ENCODE measurements around the gene SLC10A6.
"Not testable (repeated sequence)": the region's sequence is repeated elsewhere in the genome, so short reads cannot be mapped to it uniquely, and the experiment has no call there.

Gene SLC10A6, protein sequence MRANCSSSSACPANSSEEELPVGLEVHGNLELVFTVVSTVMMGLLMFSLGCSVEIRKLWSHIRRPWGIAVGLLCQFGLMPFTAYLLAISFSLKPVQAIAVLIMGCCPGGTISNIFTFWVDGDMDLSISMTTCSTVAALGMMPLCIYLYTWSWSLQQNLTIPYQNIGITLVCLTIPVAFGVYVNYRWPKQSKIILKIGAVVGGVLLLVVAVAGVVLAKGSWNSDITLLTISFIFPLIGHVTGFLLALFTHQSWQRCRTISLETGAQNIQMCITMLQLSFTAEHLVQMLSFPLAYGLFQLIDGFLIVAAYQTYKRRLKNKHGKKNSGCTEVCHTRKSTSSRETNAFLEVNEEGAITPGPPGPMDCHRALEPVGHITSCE

DNA sequence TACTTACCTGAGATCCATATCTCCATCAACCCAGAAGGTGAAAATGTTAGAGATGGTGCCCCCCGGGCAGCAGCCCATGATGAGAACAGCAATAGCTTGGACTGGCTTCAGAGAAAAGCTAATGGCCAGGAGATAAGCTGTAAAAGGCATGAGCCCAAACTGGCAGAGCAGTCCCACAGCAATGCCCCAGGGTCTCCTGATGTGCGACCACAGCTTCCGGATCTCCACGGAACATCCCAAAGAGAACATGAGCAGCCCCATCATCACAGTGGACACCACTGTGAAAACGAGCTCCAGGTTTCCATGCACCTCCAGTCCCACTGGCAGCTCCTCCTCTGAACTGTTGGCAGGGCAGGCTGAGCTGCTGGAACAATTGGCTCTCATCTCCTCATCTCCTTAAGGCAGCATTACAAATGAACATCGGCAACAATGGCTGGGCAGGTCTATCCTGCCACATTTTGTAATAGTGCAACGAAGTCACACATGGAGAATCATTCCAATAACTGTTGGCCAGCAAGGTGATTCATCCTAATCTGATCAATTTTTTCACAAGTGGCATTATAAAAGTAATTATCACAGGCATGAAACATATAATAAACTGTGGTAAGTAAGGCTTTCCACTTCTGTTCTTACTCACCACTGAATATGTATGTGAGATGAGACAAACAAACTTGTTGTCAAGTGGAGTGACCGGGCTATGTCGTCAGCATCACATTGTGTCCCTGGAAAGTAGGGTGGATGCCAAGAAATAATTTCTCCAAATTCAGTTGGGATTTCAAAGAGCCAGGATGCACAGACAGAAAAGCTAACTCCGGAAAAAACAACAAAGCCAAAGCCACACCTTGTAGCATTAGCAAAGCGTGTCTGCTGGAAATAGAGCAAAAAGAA lies at the start of gene SLC10A6:
SLC10A6 (minus strand) TSS at position 653 of the 888 bp plus-strand sequence; CDS start at position 384, 269 bp downstream.
- DNase-seq (ENCODE audit: low read depth in 2 of 2): no peak

DNA sequence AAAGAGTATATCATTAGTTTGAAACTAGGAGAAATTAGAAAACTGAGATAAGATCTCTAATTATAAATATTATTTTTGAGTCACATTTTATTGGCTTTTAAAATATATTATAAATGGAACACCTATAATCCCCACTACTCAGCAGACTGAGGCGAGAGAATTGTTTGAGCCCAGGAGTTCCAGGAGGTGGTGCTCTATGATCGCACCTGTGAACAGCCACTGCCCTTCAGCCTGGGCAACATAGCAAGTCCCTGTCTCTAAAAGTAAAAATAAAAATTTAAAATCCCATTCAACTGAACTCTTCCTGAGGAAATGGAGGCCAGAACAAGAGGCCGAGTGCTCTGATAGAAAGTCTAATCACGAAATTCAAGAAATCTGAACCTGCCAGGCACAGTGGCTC lies 49.4 kb upstream of the SLC10A6 start:
- DNase-seq (ENCODE audit: low read depth in 2 of 2): no peak

DNA sequence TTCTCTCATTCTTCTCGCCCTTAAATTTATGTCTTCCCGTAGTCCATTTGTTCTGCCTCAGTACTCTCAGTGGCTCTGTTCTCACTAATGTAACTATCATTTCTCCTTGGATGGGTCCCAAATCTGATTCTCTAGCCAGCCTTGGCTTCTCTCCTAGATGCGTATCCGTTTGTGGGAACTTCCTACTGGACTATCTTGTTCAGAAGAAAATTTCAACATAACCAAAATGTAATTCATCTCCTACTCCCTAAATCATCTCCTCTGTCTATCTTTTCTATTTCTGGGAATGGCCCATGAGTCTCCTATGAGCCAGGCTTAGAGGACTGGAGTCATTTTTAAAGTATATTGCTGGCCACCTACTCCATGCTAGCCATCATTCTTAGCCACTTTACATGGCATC lies 47.4 kb upstream of the SLC10A6 start:
- DNase-seq (ENCODE audit: low read depth in 2 of 2): no peak

DNA sequence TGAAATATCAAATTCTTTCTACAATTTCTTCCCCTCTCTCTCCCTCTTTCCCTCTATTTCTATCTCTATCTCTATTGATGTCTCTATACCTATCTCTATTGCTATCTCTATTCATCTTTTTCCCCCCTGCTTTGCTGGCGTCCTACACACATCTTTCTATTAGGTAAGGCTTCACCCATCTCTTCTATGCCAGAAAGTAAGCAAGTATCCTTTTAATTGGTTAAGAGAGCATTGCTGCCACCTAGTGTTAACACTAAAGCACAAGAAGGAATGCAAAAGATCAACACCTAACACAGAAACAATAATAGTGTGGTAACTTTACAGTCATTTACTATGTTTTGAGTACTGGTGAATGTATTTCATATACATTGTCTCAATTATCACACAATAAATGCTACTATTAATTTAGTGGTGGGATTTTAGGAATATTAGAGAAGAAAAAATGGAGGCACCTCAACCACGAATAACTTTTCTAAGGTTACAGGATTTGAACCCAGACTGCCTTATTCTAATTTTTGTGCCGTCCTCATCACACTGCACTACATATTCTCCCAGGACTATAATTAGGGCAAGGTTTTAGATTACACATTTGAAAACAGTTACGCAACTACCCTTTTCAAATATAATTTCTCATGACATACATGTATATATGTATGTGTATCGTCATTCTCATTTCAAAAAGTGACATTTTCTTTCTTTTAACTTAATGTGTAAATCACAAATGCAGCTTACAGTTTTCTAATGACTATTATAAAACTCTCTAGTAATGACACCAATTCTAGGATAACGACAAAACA lies 46.7 kb upstream of the SLC10A6 start:
- no peak for DNase-seq (ENCODE audit: low read depth in 2 of 2)

DNA sequence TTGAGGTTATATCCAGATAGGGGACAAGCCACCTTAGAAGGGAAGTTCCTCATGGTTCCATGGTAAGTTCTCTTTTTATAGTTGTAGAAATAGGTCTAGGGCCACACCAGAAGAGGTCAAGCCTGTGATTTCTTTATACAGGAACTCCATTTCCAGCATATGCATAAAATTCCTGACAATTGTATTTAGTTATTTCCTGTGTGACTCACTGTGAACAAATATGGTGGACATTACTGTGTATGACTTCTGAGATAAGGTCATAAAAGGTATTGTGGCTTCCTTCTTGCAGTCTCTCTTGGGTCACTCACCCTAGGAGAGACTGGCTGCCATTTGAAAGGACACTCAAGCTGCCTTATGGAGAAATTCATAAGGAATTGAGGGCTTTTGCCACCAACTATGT lies 45.3 kb upstream of the SLC10A6 start:
- DNase-seq (ENCODE audit: low read depth in 2 of 2): no peak

DNA sequence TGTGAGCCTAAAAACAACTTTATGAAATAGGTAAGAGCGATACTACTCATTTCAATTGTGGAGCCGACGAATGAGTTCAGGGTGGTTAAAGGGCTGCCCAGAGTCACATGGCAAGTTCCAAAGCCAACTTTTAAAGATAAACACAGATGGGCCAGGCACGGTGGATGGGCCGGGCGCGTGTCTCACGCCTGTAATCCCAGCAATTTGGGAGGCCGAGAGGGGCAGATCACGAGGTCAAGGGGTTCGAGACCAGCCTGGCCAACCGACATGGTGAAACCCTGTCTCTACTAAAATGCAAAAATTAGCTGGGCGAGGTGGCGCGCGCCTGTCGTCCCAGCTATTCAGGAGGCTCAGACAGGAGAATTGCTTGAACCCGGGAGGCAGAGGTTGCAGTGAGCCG lies 44.0 kb upstream of the SLC10A6 start:
- DNase-seq (ENCODE audit: low read depth in 2 of 2): no peak

DNA sequence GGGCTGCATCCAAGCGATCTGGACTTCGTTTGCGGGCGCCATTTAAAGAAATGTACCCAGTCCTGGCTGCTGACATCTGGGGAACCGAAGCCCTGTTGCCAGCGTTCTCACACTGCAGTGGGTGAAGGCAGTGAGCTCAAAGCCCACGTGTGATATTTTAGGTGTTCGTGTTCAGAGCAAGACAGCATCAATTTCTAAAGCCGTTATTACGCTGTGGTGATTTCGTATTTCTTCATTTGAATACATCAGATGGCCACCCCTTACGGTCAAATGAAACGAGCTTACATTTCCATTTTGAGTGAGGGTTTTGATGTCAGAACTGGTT lies 43.4 kb upstream of the SLC10A6 start:
- no peak for DNase-seq (ENCODE audit: low read depth in 2 of 2)

DNA sequence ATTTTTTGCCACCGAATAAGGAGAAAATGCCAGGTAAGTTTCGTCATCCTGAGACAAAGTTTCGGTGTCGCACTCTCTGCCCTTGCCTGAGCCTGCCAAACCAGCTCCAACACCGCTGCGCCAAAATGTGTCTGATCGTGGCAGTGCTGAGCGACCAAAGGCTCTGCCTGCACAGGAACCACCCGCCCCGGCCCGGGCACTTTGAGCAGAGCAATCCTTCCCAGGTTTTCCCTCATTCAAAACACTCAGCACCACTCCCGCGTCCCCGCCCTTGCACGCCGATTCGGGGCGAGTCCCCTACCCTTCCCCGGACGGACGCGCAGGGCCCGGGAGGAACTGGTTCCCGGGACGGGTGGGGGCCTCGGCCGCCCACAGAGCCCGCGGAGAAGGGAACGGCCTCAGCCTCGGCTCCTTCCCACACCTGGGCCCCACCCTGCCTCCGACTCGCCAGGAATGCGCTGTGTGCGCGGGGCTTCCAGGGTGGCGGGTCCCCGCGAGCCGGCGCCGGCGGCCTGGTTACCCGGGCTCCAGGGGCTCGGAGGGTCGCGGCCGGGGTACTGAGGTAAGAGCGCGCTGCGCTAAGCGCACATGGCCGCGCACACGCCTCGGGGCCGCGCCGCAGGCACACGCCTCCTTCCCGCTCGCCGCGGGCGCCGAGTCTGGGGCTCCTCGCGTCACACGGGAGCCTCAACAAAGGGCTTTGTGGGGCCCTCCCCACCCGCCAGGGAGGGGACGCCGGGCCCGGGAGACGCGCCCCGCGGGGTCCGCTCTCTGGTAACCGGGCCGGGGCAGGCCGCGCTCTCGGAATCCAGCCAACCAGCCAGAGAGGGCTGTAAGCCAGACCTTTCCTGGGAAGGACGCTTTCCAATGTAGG lies 42.8 kb upstream of the SLC10A6 start, which contains the start of gene C4orf36:
C4orf36 (minus strand) TSS at position 661 of the 874 bp plus-strand sequence. CDS start 902 bp downstream, outside the sequence.
- DNase-seq (ENCODE audit: low read depth in 2 of 2): peak in 1 of 2 donors; percentile 6

DNA sequence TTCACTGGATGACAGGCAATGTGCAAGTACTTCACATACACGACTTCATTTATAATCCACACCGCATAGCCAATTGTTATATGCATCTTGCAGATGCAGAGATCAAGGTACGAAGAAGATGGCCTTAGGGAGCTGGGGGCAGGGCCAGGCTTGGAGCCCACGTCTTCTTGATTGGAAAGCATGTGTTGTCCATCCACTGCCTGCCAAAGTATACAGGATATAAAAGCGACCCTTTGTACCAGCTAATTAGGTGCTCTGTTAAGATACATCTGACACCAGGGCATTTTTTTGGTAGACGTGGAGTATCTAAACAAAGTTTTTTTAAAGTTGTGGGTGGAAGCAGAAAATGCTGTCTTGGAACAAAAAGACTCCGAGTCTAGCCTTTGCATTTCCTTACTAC lies 41.6 kb upstream of the SLC10A6 start:
- no peak for DNase-seq (ENCODE audit: low read depth in 2 of 2)

DNA sequence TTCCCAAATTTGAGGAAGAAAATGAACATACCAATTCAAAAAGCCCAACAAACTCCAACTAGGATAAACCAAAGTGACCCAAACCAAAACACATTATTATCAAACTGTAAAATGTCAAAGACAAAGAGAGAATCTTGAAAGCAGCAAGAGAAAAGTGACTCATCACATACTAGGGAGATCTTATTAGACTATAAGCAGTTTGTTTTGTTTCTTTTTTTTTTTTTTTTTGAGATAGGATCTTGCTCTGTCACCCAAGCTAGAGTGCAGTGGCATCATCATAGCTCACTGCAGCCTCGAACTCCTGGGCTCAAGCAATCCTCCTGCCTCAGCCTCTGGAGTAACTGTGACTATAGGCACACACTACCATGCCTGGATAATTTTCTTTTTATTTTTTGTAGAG lies 30.5 kb upstream of the SLC10A6 start:
- no peak for DNase-seq (ENCODE audit: low read depth in 2 of 2)

DNA sequence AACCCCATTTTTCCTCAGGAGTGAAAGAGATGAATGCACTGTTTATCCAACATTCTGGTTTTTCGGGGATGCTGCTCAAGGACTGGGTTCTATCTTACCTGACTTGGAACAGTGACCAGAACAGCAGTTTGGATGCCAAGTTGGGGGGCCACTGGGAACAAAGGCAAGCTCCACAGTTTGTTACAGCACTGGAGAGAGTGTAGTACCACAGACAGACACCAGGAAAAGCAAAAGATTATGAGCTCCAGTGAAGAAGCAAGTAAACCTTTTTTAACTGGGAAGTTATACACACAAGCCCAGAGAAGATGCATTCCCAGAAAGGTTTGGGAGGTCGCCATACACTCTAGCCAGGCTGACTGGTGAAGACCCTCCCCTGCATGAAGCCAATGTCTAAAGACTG lies 29.5 kb upstream of the SLC10A6 start:
- no peak for DNase-seq (ENCODE audit: low read depth in 2 of 2)

DNA sequence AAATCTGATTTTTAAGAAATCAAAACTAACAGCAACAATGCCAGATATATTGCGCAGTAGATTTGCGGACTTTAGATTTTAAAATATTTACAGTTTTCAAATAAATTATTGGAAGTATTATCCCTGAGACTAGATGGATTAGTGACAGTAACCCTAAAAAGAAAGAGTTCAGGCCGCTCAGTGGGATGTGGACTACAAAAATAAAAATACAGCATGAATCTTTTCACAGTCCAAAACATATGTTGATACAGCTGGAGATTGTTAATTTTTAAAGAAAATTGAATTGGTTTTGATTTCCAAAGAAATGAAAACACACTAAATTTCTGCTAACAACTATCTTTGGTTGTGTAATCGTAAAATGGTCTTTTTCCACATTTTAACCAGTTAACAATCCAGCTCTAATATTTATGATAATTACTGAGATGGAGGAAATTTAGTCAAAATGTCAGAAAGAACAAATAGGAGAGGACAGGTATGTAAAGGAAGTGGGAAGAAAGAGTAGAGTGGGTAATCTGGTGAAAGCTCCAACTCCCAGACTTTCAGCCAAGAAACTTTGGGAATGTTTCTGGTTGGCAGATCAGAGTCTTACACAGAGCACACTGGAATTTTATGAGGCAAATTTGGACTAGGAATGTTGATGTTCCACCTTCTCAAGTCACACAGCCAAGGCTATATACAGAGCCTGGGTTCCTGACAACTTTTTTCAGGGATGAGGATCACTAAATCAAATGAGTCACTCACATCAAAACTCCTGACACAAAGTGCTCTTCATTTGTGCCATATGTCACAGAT lies 27.9 kb upstream of the SLC10A6 start:
- DNase-seq (ENCODE audit: low read depth in 2 of 2): no peak

DNA sequence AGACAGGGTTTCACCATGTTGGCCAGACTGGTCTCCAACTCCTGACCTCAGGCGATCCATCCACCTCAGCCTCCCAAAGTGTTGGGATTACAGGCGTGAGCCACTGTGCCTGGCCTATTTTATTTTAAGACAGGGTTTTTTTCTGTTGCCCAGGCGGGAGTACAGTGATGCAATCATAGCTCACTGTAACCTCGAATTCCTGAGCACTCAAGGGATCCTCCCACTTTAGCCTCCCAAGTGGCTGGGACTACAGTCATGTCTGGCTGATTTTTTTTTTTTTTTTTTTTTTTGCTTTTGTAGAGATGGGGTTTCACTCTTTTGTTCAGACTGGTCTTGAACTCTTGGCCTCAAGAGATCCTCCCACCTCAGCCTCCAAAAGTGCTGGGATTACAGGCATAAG lies 26.3 kb upstream of the SLC10A6 start:
- not testable (repeated sequence) for DNase-seq (ENCODE audit: low read depth in 2 of 2)

DNA sequence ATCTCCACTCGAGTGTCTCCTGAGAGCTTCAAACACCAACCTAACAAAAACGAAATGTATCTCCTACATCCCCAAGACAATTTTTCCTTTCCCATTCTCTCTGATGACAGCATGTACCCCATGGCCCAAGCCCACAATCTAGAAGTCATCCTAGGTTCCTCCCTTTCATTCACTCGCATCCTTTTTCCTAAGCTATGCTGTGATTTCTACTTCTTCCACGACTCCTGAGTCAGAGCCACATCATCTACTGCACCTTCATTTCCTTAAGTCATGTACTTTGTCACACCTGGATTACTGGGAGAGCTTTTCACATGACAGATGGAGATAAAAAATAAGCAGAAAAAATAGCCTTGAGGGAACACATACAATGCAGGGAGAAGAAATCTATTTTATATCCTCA lies 23.0 kb upstream of the SLC10A6 start:
- DNase-seq (ENCODE audit: low read depth in 2 of 2): no peak

DNA sequence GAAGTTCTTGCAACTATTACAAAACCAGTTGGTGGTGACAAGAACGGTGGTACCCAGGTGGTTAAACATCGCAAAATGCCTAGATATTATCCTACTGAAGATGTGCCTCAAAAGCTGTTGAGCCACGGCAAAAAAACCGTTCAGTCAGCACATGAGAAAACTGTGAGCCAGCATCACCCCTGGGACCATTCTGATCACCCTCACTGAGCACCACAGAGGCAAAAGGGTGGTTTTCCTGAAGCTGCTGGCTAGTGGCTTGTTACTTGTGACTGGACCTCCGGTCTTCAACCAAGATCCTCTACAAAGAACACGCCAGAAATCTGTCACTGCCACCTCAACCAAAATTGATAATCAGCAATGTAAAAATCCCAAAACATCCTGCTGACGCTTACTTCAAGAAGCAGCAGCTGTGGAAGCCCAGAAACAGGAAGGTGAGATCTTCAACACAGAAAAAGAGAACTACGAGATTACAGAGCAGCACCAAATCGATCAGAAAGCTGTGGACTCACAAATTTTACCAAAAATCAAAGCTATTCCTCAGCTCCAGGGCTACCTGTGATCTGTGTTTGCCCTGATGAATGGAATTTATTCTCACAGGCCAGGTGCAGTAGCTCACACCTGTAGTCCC lies 21.4 kb upstream of the SLC10A6 start:
- DNase-seq (ENCODE audit: low read depth in 2 of 2): no peak

DNA sequence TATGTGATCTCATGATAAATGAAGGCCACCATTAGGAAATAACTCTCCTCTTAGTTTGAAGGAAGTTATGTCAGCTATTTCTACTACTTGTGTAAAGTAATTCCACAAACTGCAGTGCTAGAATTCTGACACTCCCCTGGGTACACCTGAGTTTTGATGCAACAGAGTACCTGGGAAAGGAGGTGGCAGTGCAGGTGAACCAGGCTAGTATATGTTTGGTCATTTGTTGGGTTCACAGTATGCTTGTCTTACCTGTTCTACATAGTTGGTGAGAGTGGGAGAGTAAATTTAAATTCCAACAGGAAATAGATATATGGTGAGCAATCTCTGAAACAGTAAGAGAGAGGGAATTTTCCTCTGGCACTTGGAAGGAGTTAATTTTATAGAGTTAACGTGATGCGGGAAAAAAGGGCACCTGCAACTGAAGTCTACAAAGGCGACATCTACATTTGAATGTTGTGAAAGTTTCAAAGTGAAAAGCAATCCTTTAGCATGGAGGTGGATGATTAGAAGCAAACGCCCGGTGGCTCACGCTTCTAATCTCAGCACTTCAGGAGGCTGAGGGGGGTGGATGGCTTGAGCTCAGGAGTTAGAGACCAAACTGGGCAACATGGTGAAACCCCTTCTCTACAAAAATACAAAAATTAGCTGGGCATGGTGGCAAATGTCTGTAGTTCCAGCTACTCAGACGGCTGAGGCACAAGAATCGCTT lies 8.3 kb upstream of the SLC10A6 start:
- no peak for DNase-seq (ENCODE audit: low read depth in 2 of 2)

DNA sequence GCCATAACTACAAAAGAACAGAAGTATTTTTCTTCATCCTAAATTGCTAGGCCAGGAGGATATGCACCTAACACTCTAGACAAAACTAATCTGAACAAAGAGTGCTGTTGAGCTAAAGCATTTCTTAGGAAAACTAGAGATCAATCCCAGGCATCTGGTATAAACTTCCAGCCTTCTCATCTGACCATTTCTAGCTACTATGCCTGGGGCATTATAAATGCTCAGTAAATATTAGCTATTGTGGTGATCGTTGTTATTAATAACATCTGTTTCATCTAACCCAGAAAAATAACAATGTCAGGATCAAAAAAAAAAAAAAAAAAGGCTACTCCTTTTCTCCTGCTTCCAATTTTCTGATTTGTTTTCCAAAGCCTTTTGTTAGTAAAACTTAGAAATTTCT lies 7.7 kb upstream of the SLC10A6 start:
- DNase-seq (ENCODE audit: low read depth in 2 of 2): no peak

DNA sequence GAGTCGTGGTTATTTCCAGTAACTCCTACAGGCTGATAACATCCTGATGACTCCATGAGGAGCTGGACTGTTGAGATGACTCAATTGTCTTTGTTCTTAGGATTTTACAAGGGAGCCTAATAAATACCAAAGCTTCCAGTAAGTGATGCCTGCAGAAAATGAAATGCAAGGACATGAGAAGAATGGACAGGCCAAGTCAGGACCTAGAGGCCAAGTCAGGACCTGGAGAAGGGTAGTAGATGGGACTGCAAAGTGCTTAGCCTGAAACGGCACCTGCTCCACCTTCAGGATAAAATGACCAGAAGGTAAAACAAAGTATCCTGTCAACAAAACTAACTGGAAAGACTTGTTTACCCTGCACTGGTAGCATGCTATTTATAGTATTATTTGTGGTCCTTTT lies 6.4 kb upstream of the SLC10A6 start:
- DNase-seq (ENCODE audit: low read depth in 2 of 2): no peak

DNA sequence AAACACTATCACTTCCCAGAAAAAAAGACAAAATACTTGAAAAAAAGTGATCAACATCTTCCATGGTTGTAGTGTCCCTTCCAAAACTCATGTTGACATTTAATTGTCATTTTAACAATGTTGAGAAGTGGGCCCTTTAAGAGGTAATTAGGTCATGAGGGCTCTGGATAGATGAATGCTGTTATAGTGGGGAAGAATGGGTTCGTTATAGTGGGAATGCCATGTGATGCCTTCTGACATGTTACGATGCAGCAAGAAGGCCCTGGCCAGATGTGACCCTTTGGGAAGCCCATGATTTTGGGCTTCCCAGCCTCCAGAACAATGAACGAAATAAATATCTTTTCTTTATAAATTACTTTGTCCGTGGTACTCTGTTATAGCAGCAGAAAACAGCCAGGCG lies 4.0 kb upstream of the SLC10A6 start:
- no peak for DNase-seq (ENCODE audit: low read depth in 2 of 2)
